ENCODE results near the gene SLAMF9. TPM values are rescaled to one million over a fixed set of nuclear protein-coding genes. Genes with fewer than 3 reads are reported as not detected.
A peak's percentile ranks its signal among the peaks of the same experiment; 100 is the strongest.

The SLAMF9 gene
- 0.37 TPM for polyA plus RNA-seq (2013, experiment 1 of 2)
- 0.25 TPM for polyA plus RNA-seq (2013, experiment 2 of 2)

- WGBS, 2 experiments (ENCODE audit: insufficient coverage in 2 of 2), result 76 to 83% methylated on average over 9 to 10 of the region's 11 CpGs
- Histone ChIP-seq H3K27ac (ENCODE audit: low read depth, low read length, severe bottlenecking) (peak within 1 kb of the TSS; percentile 30), H3K4me1 (ENCODE audit: control insufficient read depth, insufficient read depth, low read length, poor library complexity, severe bottlenecking) (peaks cover 13% of the 10 kb centered on the region), H3K9me3 (ENCODE audit: control insufficient read depth, low read length) (no peaks in the 10 kb centered on the region), H3K4me3 (ENCODE audit: extremely low read depth, insufficient read depth, low read length, poor library complexity, severe bottlenecking) (no peak within 1 kb of the TSS), H3K36me3 (ENCODE audit: control insufficient read depth, insufficient read depth, low read length) (no peaks in the 10 kb centered on the region)
These were observed at the start of gene SLAMF9 for GRCh38 chr1:159953536-159954515. SLAMF9 (minus strand) TSS chr1:159954237; CDS start chr1:159954137, 100 bp downstream.

GRCh38 chr1:160001440-160001839, 47.4 kb upstream of the SLAMF9 start:
- Histone ChIP-seq H3K36me3 (ENCODE audit: control insufficient read depth, insufficient read depth, low read length) (no peaks in the 10 kb centered on the region), H3K4me1 (ENCODE audit: control insufficient read depth, insufficient read depth, low read length, poor library complexity, severe bottlenecking) (peaks cover 2% of the 10 kb centered on the region), H3K27ac (ENCODE audit: low read depth, low read length, severe bottlenecking) (no peak overlapping the region), H3K9me3 (ENCODE audit: control insufficient read depth, low read length) (no peaks in the 10 kb centered on the region), H3K4me3 (ENCODE audit: extremely low read depth, insufficient read depth, low read length, poor library complexity, severe bottlenecking) (no peak overlapping the region)
- WGBS, 2 experiments (ENCODE audit: insufficient coverage in 2 of 2), result 60% methylated on average over 1 of the region's 2 CpGs; no CpG with 5 or more reads in 1 of the 2 experiments

GRCh38 chr1:159999204-159999603, 45.2 kb upstream of the SLAMF9 start:
- Histone ChIP-seq H3K36me3 (ENCODE audit: control insufficient read depth, insufficient read depth, low read length) (no peaks in the 10 kb centered on the region), H3K4me1 (ENCODE audit: control insufficient read depth, insufficient read depth, low read length, poor library complexity, severe bottlenecking) (peaks cover 6% of the 10 kb centered on the region), H3K27ac (ENCODE audit: low read depth, low read length, severe bottlenecking) (no peak overlapping the region), H3K9me3 (ENCODE audit: control insufficient read depth, low read length) (peaks cover 5% of the 10 kb centered on the region), H3K4me3 (ENCODE audit: extremely low read depth, insufficient read depth, low read length, poor library complexity, severe bottlenecking) (no peak overlapping the region)
- 75 to 76% methylated on average over 3 of the region's 4 CpGs for WGBS, 2 experiments (ENCODE audit: insufficient coverage in 2 of 2)

GRCh38 chr1:159996653-159997052, 42.6 kb upstream of the SLAMF9 start:
- H3K36me3 ChIP-seq (ENCODE audit: control insufficient read depth, insufficient read depth, low read length), result no peaks in the 10 kb centered on the region
- peak overlapping the region; percentile 31 for H3K27ac ChIP-seq (ENCODE audit: low read depth, low read length, severe bottlenecking)
- peaks cover 5% of the 10 kb centered on the region for H3K9me3 ChIP-seq (ENCODE audit: control insufficient read depth, low read length)
- peaks cover 8% of the 10 kb centered on the region for H3K4me1 ChIP-seq (ENCODE audit: control insufficient read depth, insufficient read depth, low read length, poor library complexity, severe bottlenecking)
- no peak overlapping the region for H3K4me3 ChIP-seq (ENCODE audit: extremely low read depth, insufficient read depth, low read length, poor library complexity, severe bottlenecking)

GRCh38 chr1:159994896-159995295, 40.9 kb upstream of the SLAMF9 start:
- H3K27ac ChIP-seq (ENCODE audit: low read depth, low read length, severe bottlenecking), result no peak overlapping the region
- H3K9me3 ChIP-seq (ENCODE audit: control insufficient read depth, low read length), result peaks cover 5% of the 10 kb centered on the region
- no peak overlapping the region for H3K4me3 ChIP-seq (ENCODE audit: extremely low read depth, insufficient read depth, low read length, poor library complexity, severe bottlenecking)
- H3K36me3 ChIP-seq (ENCODE audit: control insufficient read depth, insufficient read depth, low read length), result no peaks in the 10 kb centered on the region
- 80 to 91% methylated on average over 2 of the region's 2 CpGs for WGBS, 2 experiments (ENCODE audit: insufficient coverage in 2 of 2)
- H3K4me1 ChIP-seq (ENCODE audit: control insufficient read depth, insufficient read depth, low read length, poor library complexity, severe bottlenecking), result peaks cover 8% of the 10 kb centered on the region

- H3K27ac ChIP-seq (ENCODE audit: low read depth, low read length, severe bottlenecking), result no peak overlapping the region
- WGBS, 2 experiments (ENCODE audit: insufficient coverage in 2 of 2), result no CpG with 5 or more reads among the region's 2 CpGs
- H3K36me3 ChIP-seq (ENCODE audit: control insufficient read depth, insufficient read depth, low read length), result no peaks in the 10 kb centered on the region
- H3K4me3 ChIP-seq (ENCODE audit: extremely low read depth, insufficient read depth, low read length, poor library complexity, severe bottlenecking), result no peak overlapping the region
- peaks cover 8% of the 10 kb centered on the region for H3K4me1 ChIP-seq (ENCODE audit: control insufficient read depth, insufficient read depth, low read length, poor library complexity, severe bottlenecking)
- H3K9me3 ChIP-seq (ENCODE audit: control insufficient read depth, low read length), result peaks cover 5% of the 10 kb centered on the region
These were observed 39.9 kb upstream of the SLAMF9 start for GRCh38 chr1:159993911-159994310.

- WGBS, 2 experiments (ENCODE audit: insufficient coverage in 2 of 2), result 71% methylated on average over 1 of the region's 1 CpG; no CpG with 5 or more reads in 1 of the 2 experiments
- no peak overlapping the region for H3K27ac ChIP-seq (ENCODE audit: low read depth, low read length, severe bottlenecking)
- H3K36me3 ChIP-seq (ENCODE audit: control insufficient read depth, insufficient read depth, low read length), result no peaks in the 10 kb centered on the region
- no peak overlapping the region for H3K4me3 ChIP-seq (ENCODE audit: extremely low read depth, insufficient read depth, low read length, poor library complexity, severe bottlenecking)
- H3K4me1 ChIP-seq (ENCODE audit: control insufficient read depth, insufficient read depth, low read length, poor library complexity, severe bottlenecking), result peaks cover 8% of the 10 kb centered on the region
- H3K9me3 ChIP-seq (ENCODE audit: control insufficient read depth, low read length), result peaks cover 5% of the 10 kb centered on the region
These were observed 38.1 kb upstream of the SLAMF9 start for GRCh38 chr1:159992161-159992560.

GRCh38 chr1:159991513-159991912, 37.5 kb upstream of the SLAMF9 start:
- Histone ChIP-seq H3K36me3 (ENCODE audit: control insufficient read depth, insufficient read depth, low read length) (no peaks in the 10 kb centered on the region), H3K4me1 (ENCODE audit: control insufficient read depth, insufficient read depth, low read length, poor library complexity, severe bottlenecking) (peaks cover 7% of the 10 kb centered on the region), H3K4me3 (ENCODE audit: extremely low read depth, insufficient read depth, low read length, poor library complexity, severe bottlenecking) (no peak overlapping the region), H3K9me3 (ENCODE audit: control insufficient read depth, low read length) (peaks cover 5% of the 10 kb centered on the region), H3K27ac (ENCODE audit: low read depth, low read length, severe bottlenecking) (no peak overlapping the region)
- 67 to 94% methylated on average over 2 to 4 of the region's 4 CpGs for WGBS, 2 experiments (ENCODE audit: insufficient coverage in 2 of 2)

- Histone ChIP-seq H3K27ac (ENCODE audit: low read depth, low read length, severe bottlenecking) (no peak overlapping the region), H3K4me1 (ENCODE audit: control insufficient read depth, insufficient read depth, low read length, poor library complexity, severe bottlenecking) (peaks cover 2% of the 10 kb centered on the region), H3K9me3 (ENCODE audit: control insufficient read depth, low read length) (no peaks in the 10 kb centered on the region), H3K36me3 (ENCODE audit: control insufficient read depth, insufficient read depth, low read length) (no peaks in the 10 kb centered on the region), H3K4me3 (ENCODE audit: extremely low read depth, insufficient read depth, low read length, poor library complexity, severe bottlenecking) (no peak overlapping the region)
- 93 to 95% methylated on average over 3 of the region's 5 CpGs for WGBS, 2 experiments (ENCODE audit: insufficient coverage in 2 of 2)
These were observed 36.0 kb upstream of the SLAMF9 start for GRCh38 chr1:159990005-159990404.

- H3K9me3 ChIP-seq (ENCODE audit: control insufficient read depth, low read length), result no peaks in the 10 kb centered on the region
- WGBS, 2 experiments (ENCODE audit: insufficient coverage in 2 of 2), result 72 to 88% methylated on average over 2 to 3 of the region's 3 CpGs
- H3K36me3 ChIP-seq (ENCODE audit: control insufficient read depth, insufficient read depth, low read length), result no peaks in the 10 kb centered on the region
- peaks cover 2% of the 10 kb centered on the region for H3K4me1 ChIP-seq (ENCODE audit: control insufficient read depth, insufficient read depth, low read length, poor library complexity, severe bottlenecking)
- no peak overlapping the region for H3K27ac ChIP-seq (ENCODE audit: low read depth, low read length, severe bottlenecking)
- no peak overlapping the region for H3K4me3 ChIP-seq (ENCODE audit: extremely low read depth, insufficient read depth, low read length, poor library complexity, severe bottlenecking)
These were observed 35.5 kb upstream of the SLAMF9 start for GRCh38 chr1:159989581-159989980.

- H3K4me1 ChIP-seq (ENCODE audit: control insufficient read depth, insufficient read depth, low read length, poor library complexity, severe bottlenecking), result peaks cover 2% of the 10 kb centered on the region
- H3K36me3 ChIP-seq (ENCODE audit: control insufficient read depth, insufficient read depth, low read length), result no peaks in the 10 kb centered on the region
- no peak overlapping the region for H3K4me3 ChIP-seq (ENCODE audit: extremely low read depth, insufficient read depth, low read length, poor library complexity, severe bottlenecking)
- H3K9me3 ChIP-seq (ENCODE audit: control insufficient read depth, low read length), result no peaks in the 10 kb centered on the region
- no peak overlapping the region for H3K27ac ChIP-seq (ENCODE audit: low read depth, low read length, severe bottlenecking)
- WGBS, 2 experiments (ENCODE audit: insufficient coverage in 2 of 2), result 82 to 100% methylated on average over 1 of the region's 1 CpG
These were observed 34.0 kb upstream of the SLAMF9 start for GRCh38 chr1:159988006-159988405.
